K562 (cell line): Measurements from ENCODE around the gene TALDO1. TPM values are rescaled to one million over a fixed set of nuclear protein-coding genes. Genes with fewer than 3 reads are reported as not detected.

ENCODE experiments used
- FOXP4 ChIP-seq: sonication (generic); formaldehyde crosslinking; IDR thresholded peaks from 2 replicates; pipeline ENCODE4 v1.8.0; 2022; ENCODE audit warnings: mild to moderate bottlenecking, missing genetic modification reagents, borderline replicate concordance
- HCFC1 ChIP-seq: IDR thresholded peaks from 2 replicates; pipeline ENCODE4 v1.6.1; 2012; ENCODE audit warnings: low read depth, low read length, improper control_type of control experiment
- IFI16 ChIP-seq: fragments of 250-450 bp; sonication (Bioruptor Pico); IDR thresholded peaks from 2 replicates; pipeline ENCODE4 v2.1.2; 2022; ENCODE audit warnings: mild to moderate bottlenecking, inconsistent platforms
- KDM5B ChIP-seq: fragments of 200-600 bp; sonication (generic); IDR thresholded peaks from 2 replicates; pipeline ENCODE4 v1.6.1; 2012; ENCODE audit warnings: low read depth, mild to moderate bottlenecking, moderate library complexity, low read length, control low read depth, inconsistent platforms; ENCODE audit not compliant: insufficient replicate concordance
- MBD1 ChIP-seq: fragments of 250-450 bp; sonication (Bioruptor Pico); IDR thresholded peaks from 2 replicates; pipeline ENCODE4 v1.8.0; 2022; ENCODE audit warnings: inconsistent platforms
- POLR2G ChIP-seq: fragments of 200-400 bp; formaldehyde crosslinking; IDR thresholded peaks from 2 replicates; pipeline ENCODE4 v1.6.1; 2017; ENCODE audit warnings: low read depth, mild to moderate bottlenecking, antibody characterized with exemption, low read length, moderate library complexity
- POLR3A ChIP-seq: IDR thresholded peaks from 2 replicates; pipeline ENCODE4 v1.6.1; 2011; ENCODE audit warnings: borderline replicate concordance, mild to moderate bottlenecking, moderate library complexity; ENCODE audit not compliant: insufficient read length, insufficient read depth; ENCODE audit errors: extremely low read depth
- PTRF ChIP-seq: fragments of 450-650 bp; IDR thresholded peaks from 2 replicates; pipeline ENCODE4 v1.6.1; 2016; ENCODE audit warnings: mild to moderate bottlenecking, missing genetic modification characterization, missing compliant biosample characterization
- RBFOX2 ChIP-seq: fragments of 200-400 bp; formaldehyde crosslinking; IDR thresholded peaks from 2 replicates; pipeline ENCODE4 v1.6.1; 2017; ENCODE audit warnings: low read depth, mild to moderate bottlenecking, low read length, moderate library complexity
- SIN3A ChIP-seq, 2 experiments: fragments of 150-350 bp in 1 of 2; IDR thresholded peaks; 2 replicates each; pipeline ENCODE4 v1.6.1; 2011 to 2016; ENCODE audit warnings: borderline replicate concordance in 2 of 2, low read depth in 2 of 2, low read length in 2 of 2, mild to moderate bottlenecking in 2 of 2, moderate library complexity in 2 of 2; ENCODE audit not compliant: control insufficient read depth in 1 of 2
- SIRT6 ChIP-seq: IDR thresholded peaks from one replicate; pipeline ENCODE4 v1.6.1; 2012; ENCODE audit warnings: low read depth, mild to moderate bottlenecking, control low read depth, inconsistent platforms, low read length, moderate library complexity
- SMAD4 ChIP-seq: fragments of 250-450 bp; sonication (Bioruptor Pico); conservative IDR thresholded peaks from 2 replicates; pipeline ENCODE4 v1.8.0; 2021; ENCODE audit warnings: inconsistent platforms, mild to moderate bottlenecking, moderate library complexity
- SNRNP70 ChIP-seq: fragments of 200-400 bp; formaldehyde crosslinking; optimal IDR thresholded peaks from 2 replicates; pipeline ENCODE3; 2017; ENCODE audit warnings: low read depth, low read length
- STAT5A ChIP-seq: IDR thresholded peaks from 2 replicates; pipeline ENCODE4 v1.6.1; 2012; ENCODE audit warnings: low read length, inconsistent platforms, borderline replicate concordance
- TAF15 ChIP-seq: fragments of 200-400 bp; formaldehyde crosslinking; IDR thresholded peaks from 2 replicates; pipeline ENCODE4 v1.6.1; 2017; ENCODE audit warnings: mild to moderate bottlenecking, low read depth, low read length, moderate library complexity
- ZNF280A ChIP-seq: fragments of 450-650 bp; IDR thresholded peaks from 2 replicates; pipeline ENCODE4 v1.6.1; 2018; ENCODE audit warnings: mild to moderate bottlenecking, low read depth; ENCODE audit not compliant: partially characterized antibody
- ZNF511 ChIP-seq: sonication (generic); formaldehyde crosslinking; IDR thresholded peaks from 2 replicates; pipeline ENCODE4 v1.8.0; 2022; ENCODE audit warnings: mild to moderate bottlenecking, missing genetic modification reagents
- ZNF76 ChIP-seq: fragments of 250-450 bp; sonication (Bioruptor Pico); IDR thresholded peaks from 2 replicates; pipeline ENCODE4 v1.4.0; 2020; ENCODE audit warnings: mild to moderate bottlenecking, moderate library complexity, borderline replicate concordance
- polyA plus RNA-seq, 8 experiments: library from polyadenylated mRNA; depleted of rRNA in 4 of 8; stranded (reverse) in 5 of 8; unstranded in 3 of 8; fragments of >200 nt; fragmentation: Nextera tagmentation in 2 of 8; fragmentation: Illumina TruSeq in 1 of 8; extraction: Ambion mirVana in 2 of 8; extraction: Trizol in 1 of 8; gene quantifications; 2 replicates each; pipeline versions ENCODE4 v1.2.1 to v1.2.3, GENCODE V29; 2011 to 2014; ENCODE audit warnings: inconsistent platforms in 1 of 8, missing spikeins in 1 of 8
- total RNA-seq, 7 experiments: library from RNA; depleted of rRNA in 6 of 7; stranded (reverse); fragments of >200 nt in 6 of 7; fragmentation: Illumina TruSeq in 2 of 7; extraction: Trizol in 2 of 7; gene quantifications; 2 replicates each; pipeline versions ENCODE4 v1.2.1 to v1.2.3, GENCODE V29; 2011 to 2021; ENCODE audit warnings: low replicate concordance in 1 of 7

TALDO1 gene
- total and polyA plus RNA-seq, 9 of the 15 experiments (the other 6 are each of a cell fraction or from before 2014, with no cell fraction given), result 260 to 541 (median 441) TPM

GRCh38 chr11:811446-812245 is 64.4 kb downstream of the TALDO1 start (continued):
- TF ChIP-seq SIN3A (IDR thresholded peaks at IDR 0.05; ENCODE audit: borderline replicate concordance in 2 of 2, control insufficient read depth in 1 of 2, low read depth in 2 of 2, low read length in 2 of 2), result 0 out of 4 replicates have a peak, but pooled peaks of 1 of the 2 experiments have one; percentile 17
- TF ChIP-seq ZNF511, result peak; percentile 25; the same call in 1 of the 2 replicates
- TF ChIP-seq POLR3A, result no peak
- TF ChIP-seq HCFC1, result no peak
- TF ChIP-seq SMAD4, result no peak
- peak; percentile 22 for TF ChIP-seq KDM5B
- 0 out of 2 replicates have a peak, but pooled peaks have one; percentile 63 for TF ChIP-seq FOXP4
- TF ChIP-seq ZNF76 (CRISPR knock-in tag), result no peak
- TF ChIP-seq IFI16 (CRISPR knock-in tag), result no peak
- peak; percentile 74 for TF ChIP-seq RBFOX2
- no peak for TF ChIP-seq PTRF (tag)
- TF ChIP-seq ZNF280A, result no peak
- TF ChIP-seq SIRT6, result peak; percentile 51
- no peak for TF ChIP-seq TAF15
- TF ChIP-seq POLR2G, result peak; percentile 45
- TF ChIP-seq MBD1 (CRISPR knock-in tag), result no peak
- peak; percentile 62 for TF ChIP-seq SNRNP70
- no peak for TF ChIP-seq STAT5A
